Measurements from ENCODE around the gene SLC12A4.
"Not testable (repeated sequence)": the region's sequence is repeated elsewhere in the genome, so short reads cannot be mapped to it uniquely, and the experiment has no call there.

The SLC12A4 gene

GRCh38 chr16:67975321-67976105 lies 7.1 kb upstream of the SLC12A4 start:
- no peak for DNase-seq (ENCODE audit: low read depth)
- TF ChIP-seq CTCF (IDR thresholded peaks at IDR 0.05; ENCODE audit: control insufficient read depth, insufficient read depth, low read depth, low read length, missing control alignments) = no peak
- H3K4me3 ChIP-seq (ENCODE audit: control insufficient read depth, low read depth, low read length) = no peak overlapping the region

GRCh38 chr16:67972285-67972684 lies 3.8 kb upstream of the SLC12A4 start:
- H3K4me3 ChIP-seq (ENCODE audit: control insufficient read depth, low read depth, low read length); DNase-seq (ENCODE audit: low read depth): not testable (repeated sequence)

GRCh38 chr16:67971111-67971510 lies 2.7 kb upstream of the SLC12A4 start:
- TF ChIP-seq CTCF (IDR thresholded peaks at IDR 0.05; ENCODE audit: control insufficient read depth, insufficient read depth, low read depth, low read length, missing control alignments) = no peak
- no peak for DNase-seq (ENCODE audit: low read depth)
- no peak overlapping the region for H3K4me3 ChIP-seq (ENCODE audit: control insufficient read depth, low read depth, low read length)

- no peak for DNase-seq (ENCODE audit: low read depth)
- H3K4me3 ChIP-seq (ENCODE audit: control insufficient read depth, low read depth, low read length) = peak overlapping the region; percentile 51
Observed at GRCh38 chr16:67969254-67970039, 1.0 kb upstream of the SLC12A4 start.

GRCh38 chr16:67967958-67968399 lies 458 bp downstream of the SLC12A4 start:
- no peak for DNase-seq (ENCODE audit: low read depth)
- TF ChIP-seq CTCF (IDR thresholded peaks at IDR 0.05; ENCODE audit: control insufficient read depth, insufficient read depth, low read depth, low read length, missing control alignments) = no peak
- peak overlapping the region; percentile 51 for H3K4me3 ChIP-seq (ENCODE audit: control insufficient read depth, low read depth, low read length)

More at GRCh38 chr16:67969254-67970039, 1.0 kb upstream of the SLC12A4 start:
- no peak for TF ChIP-seq CTCF (IDR thresholded peaks at IDR 0.05; ENCODE audit: control insufficient read depth, insufficient read depth, low read depth, low read length, missing control alignments)

- DNase-seq (ENCODE audit: low read depth) = no peak
- TF ChIP-seq CTCF (IDR thresholded peaks at IDR 0.05; ENCODE audit: control insufficient read depth, insufficient read depth, low read depth, low read length, missing control alignments) = no peak
- peak overlapping the region; percentile 51 for H3K4me3 ChIP-seq (ENCODE audit: control insufficient read depth, low read depth, low read length)
Observed at GRCh38 chr16:67967183-67967957, 1.1 kb downstream of the SLC12A4 start.
